ENCODE results near the gene FAM228A.

- TF ChIP-seq CTCF (IDR thresholded peaks at IDR 0.05; ENCODE audit: borderline replicate concordance, extremely low read depth, low read length, poor library complexity, severe bottlenecking) (no peak), EZH2 (IDR thresholded peaks at IDR 0.05; ENCODE audit: borderline replicate concordance, low read depth, low read length, severe bottlenecking) (no peak)
Measured at GRCh38 chr2:24158131-24158530, 16.7 kb upstream of the FAM228A start.

Data from DND-41 (cell line).